Fibroblast of gingiva (primary cell): ENCODE measurements around the gene STAB2.

Experiments used
- DNase-seq: peaks from one replicate; pipeline ENCODE4 v3.0.0-alpha.2; 2011; ENCODE audit warnings: low read depth

Gene STAB2, protein sequence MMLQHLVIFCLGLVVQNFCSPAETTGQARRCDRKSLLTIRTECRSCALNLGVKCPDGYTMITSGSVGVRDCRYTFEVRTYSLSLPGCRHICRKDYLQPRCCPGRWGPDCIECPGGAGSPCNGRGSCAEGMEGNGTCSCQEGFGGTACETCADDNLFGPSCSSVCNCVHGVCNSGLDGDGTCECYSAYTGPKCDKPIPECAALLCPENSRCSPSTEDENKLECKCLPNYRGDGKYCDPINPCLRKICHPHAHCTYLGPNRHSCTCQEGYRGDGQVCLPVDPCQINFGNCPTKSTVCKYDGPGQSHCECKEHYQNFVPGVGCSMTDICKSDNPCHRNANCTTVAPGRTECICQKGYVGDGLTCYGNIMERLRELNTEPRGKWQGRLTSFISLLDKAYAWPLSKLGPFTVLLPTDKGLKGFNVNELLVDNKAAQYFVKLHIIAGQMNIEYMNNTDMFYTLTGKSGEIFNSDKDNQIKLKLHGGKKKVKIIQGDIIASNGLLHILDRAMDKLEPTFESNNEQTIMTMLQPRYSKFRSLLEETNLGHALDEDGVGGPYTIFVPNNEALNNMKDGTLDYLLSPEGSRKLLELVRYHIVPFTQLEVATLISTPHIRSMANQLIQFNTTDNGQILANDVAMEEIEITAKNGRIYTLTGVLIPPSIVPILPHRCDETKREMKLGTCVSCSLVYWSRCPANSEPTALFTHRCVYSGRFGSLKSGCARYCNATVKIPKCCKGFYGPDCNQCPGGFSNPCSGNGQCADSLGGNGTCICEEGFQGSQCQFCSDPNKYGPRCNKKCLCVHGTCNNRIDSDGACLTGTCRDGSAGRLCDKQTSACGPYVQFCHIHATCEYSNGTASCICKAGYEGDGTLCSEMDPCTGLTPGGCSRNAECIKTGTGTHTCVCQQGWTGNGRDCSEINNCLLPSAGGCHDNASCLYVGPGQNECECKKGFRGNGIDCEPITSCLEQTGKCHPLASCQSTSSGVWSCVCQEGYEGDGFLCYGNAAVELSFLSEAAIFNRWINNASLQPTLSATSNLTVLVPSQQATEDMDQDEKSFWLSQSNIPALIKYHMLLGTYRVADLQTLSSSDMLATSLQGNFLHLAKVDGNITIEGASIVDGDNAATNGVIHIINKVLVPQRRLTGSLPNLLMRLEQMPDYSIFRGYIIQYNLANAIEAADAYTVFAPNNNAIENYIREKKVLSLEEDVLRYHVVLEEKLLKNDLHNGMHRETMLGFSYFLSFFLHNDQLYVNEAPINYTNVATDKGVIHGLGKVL (N-terminal part only)

DNA sequence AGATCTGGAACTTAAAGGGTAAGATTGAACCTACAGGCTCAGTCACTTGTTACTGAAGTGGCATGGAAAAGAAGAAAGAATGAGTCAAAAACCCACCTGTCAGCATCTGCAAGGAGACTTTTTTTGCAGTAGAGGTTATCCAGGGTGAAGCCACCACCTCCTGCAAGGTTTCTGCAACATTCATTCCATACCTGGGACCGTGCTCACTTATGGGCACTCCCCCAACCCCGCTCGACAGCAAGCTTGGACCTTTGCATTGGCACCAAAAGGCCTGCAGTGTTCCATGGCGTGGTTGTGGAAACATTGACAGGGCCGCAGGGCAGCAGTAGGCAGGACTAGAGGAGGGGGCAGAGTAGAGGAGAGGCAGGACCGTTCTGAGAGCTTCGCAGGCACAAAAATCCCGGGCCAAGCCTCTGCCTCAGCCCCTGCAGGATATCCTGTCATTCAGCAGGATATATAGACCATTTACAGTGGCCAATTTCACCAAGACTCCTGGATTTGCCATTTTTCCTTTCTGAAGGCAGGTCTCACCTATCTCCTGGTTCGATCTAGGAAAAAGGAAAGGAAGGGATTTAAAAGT is at the start of gene STAB2:
Gene STAB2 (plus strand): TSS at position 483 of the 580 bp plus-strand sequence. CDS start 204 bp downstream, outside the sequence.
- no peak for DNase-seq

DNA sequence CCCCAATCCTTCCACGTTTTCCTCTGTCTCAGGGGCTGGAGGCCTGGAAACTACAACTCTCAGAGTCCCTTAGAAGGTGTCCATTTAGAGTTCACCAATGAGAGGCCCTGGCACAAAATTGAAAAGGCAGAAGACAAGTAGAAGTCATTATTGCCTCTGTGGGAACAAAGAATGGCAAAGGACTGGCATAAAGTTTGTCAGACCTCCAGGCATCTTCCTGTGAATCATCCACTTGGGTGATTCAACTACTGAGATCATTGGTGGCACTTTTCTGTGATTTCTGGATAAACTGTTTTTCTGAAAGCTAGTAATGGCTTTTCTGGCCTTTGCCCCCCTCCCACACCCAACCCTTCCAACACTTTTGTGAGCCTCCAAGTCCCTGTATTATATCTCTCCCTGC is 48.7 kb upstream of the STAB2 start:
- no peak for DNase-seq

- no peak for DNase-seq
Measured at GRCh38 chr12:103540319-103540718, 46.8 kb upstream of the STAB2 start.

- DNase-seq, result no peak
Measured at GRCh38 chr12:103542078-103542477, 45.0 kb upstream of the STAB2 start.

- DNase-seq, result no peak
Measured at GRCh38 chr12:103546959-103547358, 40.1 kb upstream of the STAB2 start.

GRCh38 chr12:103547376-103547775 is 39.7 kb upstream of the STAB2 start:
- DNase-seq, result no peak

GRCh38 chr12:103547929-103548328 is 39.1 kb upstream of the STAB2 start:
- DNase-seq, result no peak

GRCh38 chr12:103548622-103549601 is 38.2 kb upstream of the STAB2 start:
- DNase-seq, result peak; percentile 60

- no peak for DNase-seq
Measured at GRCh38 chr12:103556890-103557627, 30.0 kb upstream of the STAB2 start.

DNA sequence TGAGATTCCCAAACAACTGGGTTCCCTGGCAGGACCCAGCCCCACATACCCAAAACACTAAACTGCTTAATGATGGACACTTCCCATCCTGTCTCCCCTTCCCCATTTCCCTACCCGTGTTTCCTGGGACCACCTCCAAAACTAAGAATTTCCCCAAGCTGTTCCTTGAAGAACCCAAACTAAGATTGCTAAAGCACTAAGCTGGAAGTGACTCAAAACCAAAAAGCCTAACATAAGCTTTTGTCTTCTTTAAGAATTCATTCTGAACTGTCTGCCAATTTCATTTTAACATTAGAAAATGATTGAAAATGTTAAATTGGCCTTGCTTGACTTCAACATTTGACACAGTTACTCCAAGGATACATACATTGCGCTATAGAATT is 29.5 kb upstream of the STAB2 start:
- DNase-seq, result no peak

GRCh38 chr12:103558879-103559278 is 28.2 kb upstream of the STAB2 start:
- DNase-seq, result no peak

DNA sequence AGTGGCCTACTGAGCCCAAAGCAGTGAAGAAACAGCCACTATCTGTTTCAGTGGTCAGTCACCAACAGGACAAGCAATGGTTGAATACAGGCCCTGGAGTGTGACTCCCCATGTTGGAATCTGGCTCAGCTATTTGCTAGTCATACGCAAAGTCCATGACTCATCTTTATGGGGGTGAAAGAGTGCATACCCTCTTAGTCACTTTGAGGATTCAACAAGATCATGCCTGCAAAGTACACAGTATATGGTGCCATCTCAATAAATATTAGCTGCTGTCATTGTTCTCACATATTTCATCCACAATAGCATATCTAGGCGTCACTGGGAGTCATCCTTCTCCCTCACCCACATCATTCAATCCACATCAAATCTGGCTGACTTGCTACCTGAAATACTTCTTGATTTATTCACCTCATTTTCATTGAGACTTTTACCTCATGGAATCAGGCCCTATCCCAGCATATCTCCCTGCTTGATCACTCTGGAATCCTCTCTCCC is 26.4 kb upstream of the STAB2 start:
- peak; percentile 90 for DNase-seq

DNA sequence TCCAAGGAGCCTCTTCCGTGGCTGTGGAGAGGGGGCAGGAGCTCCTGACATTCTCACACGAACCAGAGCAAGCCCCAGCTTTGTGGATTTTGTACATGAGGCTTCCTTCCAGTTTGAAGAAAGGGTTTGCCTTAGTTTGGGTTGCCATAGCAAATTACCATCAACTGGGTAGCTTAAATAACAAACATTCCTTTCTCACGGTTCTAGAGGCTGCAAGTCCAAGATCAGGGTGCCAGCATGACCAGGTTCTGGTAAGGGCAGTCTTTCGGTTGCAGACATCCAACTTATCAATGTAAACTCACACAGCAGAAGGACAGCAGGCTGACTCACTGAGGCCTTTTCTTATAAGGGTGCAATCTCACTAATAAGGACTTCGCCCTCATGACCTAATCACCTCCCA is 25.9 kb upstream of the STAB2 start:
- peak; percentile 18 for DNase-seq

DNA sequence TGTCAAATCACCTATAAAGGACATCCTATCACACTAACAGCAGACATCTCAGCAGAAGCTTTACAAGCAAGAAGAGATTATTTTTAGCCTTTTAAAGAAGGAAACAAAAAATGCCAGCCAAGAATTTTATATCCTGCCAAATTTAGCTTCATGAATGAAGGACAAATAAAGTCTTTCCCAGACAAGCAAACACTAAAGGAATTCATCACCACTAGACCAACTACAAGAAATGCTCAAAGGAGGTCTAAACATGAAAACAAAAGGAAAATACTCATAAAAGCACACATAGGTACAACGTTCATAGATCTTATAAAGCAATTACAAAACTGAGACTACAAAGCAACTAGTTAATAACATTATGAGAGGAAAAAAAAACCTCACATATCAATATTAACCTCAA is 20.7 kb upstream of the STAB2 start:
- no peak for DNase-seq

DNA sequence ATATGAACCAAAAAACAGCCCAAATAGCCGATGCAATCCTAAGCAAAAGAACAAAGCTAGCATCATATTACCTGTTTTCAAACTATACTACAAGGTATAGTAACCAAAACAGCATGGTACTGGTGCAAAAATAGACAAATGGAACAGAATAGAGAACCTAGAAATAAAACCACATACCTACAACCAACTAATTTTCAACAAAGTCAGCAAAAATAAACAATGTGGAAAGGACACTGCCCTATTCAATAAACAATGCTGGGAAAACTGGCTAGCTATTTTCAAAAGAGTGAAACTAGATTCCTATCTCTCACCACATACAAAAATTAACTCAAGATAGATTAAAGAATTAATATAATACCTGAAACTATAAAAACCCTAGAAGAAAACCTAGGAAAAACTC is 17.8 kb upstream of the STAB2 start:
- no peak for DNase-seq

DNA sequence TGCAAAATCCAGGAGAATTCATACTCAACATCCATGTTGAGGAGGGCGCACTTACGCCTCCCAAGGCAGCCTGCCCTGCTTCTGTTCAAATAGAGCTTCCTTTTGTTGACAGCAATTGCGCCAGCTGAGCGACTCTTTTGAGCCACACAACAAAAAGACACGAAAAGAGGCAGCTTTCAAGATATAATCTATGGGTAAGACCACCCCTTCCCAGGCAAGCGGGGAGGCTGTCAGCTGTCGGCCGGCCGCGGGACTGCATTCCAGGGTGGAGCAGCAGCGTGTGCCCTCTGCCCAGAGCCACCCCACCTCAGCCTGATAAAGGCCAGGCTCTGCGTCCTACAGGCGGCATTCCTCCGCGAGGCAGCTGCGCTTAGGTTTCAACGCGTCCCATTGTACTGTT is 15.8 kb upstream of the STAB2 start:
- no peak for DNase-seq

GRCh38 chr12:103572312-103573045 is 14.6 kb upstream of the STAB2 start:
- DNase-seq, result no peak

DNA sequence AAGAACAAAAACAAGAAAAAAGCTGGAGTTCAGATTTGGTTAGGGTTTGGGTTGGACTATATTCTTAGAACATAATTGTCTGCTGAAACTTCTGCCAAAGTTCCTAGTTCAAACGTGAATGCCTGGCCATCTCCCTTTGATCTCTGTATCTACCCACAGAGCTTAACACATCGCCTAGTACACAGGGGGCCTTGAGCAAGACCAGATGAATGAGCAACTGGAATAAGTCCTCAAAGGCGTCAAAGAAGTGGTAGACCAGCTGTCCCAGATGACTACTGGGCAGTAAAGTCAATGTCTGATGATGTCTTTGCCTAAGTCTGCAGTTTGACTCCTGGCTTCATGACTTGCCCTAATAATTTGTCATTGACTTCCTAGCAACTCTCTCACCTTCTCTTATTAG is 13.9 kb upstream of the STAB2 start:
- no peak for DNase-seq

DNA sequence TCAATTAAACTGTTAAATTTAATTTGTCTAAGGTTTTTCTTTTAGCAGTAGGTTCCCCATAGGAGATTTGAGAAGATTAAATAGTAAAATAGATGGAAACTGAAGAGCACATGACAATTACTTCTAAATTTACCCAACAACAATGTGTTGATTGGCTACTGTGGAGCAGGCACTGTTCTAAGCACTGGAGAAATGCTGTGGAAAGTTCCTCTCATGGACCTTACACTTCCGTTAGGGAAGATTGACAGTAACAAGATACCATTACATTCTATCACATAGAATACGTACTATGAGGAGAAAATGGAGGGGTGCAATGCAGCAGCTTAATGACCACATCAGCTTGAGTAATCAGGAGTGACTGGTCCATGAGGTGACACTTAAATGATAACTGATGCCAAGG is 8.1 kb upstream of the STAB2 start:
- no peak for DNase-seq
